Measurements from ENCODE around the gene SPCS2. TPM values are rescaled to one million over a fixed set of nuclear protein-coding genes. Genes with fewer than 3 reads are reported as not detected.
"Not testable (repeated sequence)": the region's sequence is repeated elsewhere in the genome, so short reads cannot be mapped to it uniquely, and the experiment has no call there.

The SPCS2 gene
- total RNA-seq, 6 donors from 2014 or later: 15.5 to 150 (median 89.0) TPM

DNA sequence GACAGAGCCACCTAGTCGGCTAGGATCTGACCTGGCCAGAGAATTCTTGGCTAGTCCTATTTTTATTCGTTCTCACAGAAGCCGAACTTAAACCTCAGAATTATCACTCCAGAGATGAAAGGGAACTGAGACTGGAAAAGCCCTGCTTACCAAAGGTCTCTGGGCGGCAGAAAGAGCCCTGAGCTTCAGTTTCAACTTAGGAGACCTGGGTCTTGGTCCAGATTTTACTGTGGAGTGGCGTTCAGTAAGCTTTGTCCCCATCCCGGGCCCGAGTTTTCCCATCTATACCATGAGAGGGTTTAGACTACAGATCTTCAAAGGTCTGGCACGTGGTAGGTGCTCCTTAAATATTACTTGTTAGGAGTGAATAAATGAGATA is 40.2 kb downstream of the SPCS2 start:
- WGBS, 2 donors: 7% methylated on average over 8 of the region's 8 CpGs
- Histone ChIP-seq H3K4me3 (peak overlapping the region; percentile 48 to 82 (median 72)), H3K27ac (peak overlapping the region; percentile 57 to 87 (median 76)), H3K36me3 (peaks cover 0 to under 1% (median under 1%) of the 10 kb centered on the region in 4 donors), H3K4me1 (peaks cover 0 to 17% (median 3%) of the 10 kb centered on the region in 4 donors), H3K9me3 (no peaks in the 10 kb centered on the region), H3K27me3 (no peaks in the 10 kb centered on the region)
- no peak for DNase-seq
- TF ChIP-seq POLR2A (IDR thresholded peaks at IDR 0.05) (no peak), EP300 (IDR thresholded peaks at IDR 0.05) (no peak), POLR2AphosphoS5 (IDR thresholded peaks at IDR 0.05) (no peak)
- TF ChIP-seq, protein P1, sequence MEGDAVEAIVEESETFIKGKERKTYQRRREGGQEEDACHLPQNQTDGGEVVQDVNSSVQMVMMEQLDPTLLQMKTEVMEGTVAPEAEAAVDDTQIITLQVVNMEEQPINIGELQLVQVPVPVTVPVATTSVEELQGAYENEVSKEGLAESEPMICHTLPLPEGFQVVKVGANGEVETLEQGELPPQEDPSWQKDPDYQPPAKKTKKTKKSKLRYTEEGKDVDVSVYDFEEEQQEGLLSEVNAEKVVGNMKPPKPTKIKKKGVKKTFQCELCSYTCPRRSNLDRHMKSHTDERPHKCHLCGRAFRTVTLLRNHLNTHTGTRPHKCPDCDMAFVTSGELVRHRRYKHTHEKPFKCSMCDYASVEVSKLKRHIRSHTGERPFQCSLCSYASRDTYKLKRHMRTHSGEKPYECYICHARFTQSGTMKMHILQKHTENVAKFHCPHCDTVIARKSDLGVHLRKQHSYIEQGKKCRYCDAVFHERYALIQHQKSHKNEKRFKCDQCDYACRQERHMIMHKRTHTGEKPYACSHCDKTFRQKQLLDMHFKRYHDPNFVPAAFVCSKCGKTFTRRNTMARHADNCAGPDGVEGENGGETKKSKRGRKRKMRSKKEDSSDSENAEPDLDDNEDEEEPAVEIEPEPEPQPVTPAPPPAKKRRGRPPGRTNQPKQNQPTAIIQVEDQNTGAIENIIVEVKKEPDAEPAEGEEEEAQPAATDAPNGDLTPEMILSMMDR (IDR thresholded peaks at IDR 0.05): no peak
- peak in 1 of 2 donors; percentile 20 for ATAC-seq (ENCODE audit: low FRiP score in 2 of 2)

DNA sequence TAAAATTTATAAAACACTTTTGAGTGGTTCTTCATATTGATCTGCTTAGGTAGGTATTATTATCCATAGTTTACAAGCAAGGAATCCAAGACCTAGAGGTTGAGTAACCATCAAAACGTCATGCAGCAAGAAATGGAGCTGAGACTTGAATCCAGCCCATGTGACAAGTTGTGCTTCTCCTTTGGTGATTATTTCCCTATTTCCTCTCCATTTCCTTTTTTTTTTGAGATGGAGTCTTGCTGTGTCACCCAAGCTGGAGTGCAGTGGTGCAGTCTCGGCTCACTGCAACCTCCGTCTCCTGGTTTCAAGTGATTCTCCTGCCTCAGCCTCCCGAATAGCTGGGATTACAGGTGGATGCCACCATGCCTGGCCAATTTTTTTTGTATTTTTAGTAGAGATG is 41.1 kb downstream of the SPCS2 start:
- H3K27ac ChIP-seq, H3K4me3 ChIP-seq, DNase-seq, H3K36me3 ChIP-seq, H3K9me3 ChIP-seq, H3K27me3 ChIP-seq: not testable (repeated sequence)
- 86 to 92% methylated on average over 4 of the region's 4 CpGs for WGBS, 2 donors
- ATAC-seq (ENCODE audit: low FRiP score in 2 of 2): peak in 1 of 2 donors; percentile 16
- peaks cover 0 to 17% (median 3%) of the 10 kb centered on the region in 4 donors for H3K4me1 ChIP-seq

DNA sequence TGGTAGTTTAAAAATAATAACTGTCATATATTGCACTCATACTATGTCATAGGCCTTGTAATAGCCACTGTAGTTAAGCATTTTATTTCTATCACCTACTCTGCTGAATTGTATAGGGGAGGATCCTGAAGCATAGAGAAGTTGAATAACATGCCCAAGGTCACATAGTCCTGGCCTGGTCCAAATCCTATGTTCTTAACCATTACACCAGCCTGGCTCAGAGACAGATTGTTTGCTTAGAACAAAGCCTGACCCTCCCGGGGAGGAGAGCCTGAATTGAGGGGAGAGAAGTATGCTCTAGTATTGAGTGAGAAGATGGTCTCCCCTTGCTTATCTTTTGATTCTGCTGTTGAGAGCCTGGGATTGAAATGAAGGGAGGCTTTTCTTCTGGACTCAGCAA is 41.9 kb downstream of the SPCS2 start:
- H3K27ac ChIP-seq: no peak overlapping the region
- 13 to 50% methylated on average over 1 of the region's 1 CpG for WGBS, 2 donors
- no peak overlapping the region for H3K4me3 ChIP-seq
- no peaks in the 10 kb centered on the region for H3K27me3 ChIP-seq
- peaks cover 0 to 17% (median 3%) of the 10 kb centered on the region in 4 donors for H3K4me1 ChIP-seq
- no peak for ATAC-seq (ENCODE audit: low FRiP score in 2 of 2)
- DNase-seq: no peak
- no peaks in the 10 kb centered on the region for H3K9me3 ChIP-seq
- TF ChIP-seq POLR2A (IDR thresholded peaks at IDR 0.05) (no peak), EP300 (IDR thresholded peaks at IDR 0.05) (no peak), POLR2AphosphoS5 (IDR thresholded peaks at IDR 0.05) (no peak)
- TF ChIP-seq, protein P1 (IDR thresholded peaks at IDR 0.05): no peak
- peaks cover 7 to 13% (median 9%) of the 10 kb centered on the region in 4 donors for H3K36me3 ChIP-seq

DNA sequence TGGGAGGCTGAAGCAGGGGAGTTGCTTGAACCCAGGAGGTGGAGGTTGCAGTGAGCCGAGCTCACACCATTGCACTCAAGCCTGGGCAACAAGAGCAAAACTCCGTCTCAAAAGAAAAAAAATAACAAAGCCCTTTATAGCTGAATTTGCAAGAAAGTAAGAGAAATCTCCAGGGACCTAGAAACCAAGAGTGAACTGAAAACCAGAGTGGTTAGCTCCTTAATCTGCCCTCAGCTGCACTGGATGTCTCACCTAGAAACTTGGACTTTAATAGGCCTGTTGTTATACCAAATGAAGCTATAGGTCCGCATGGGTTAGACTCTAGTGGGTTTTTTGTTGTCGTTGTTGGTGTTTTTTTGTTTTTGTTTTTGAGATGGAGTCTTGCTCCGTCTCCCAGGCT is 43.8 kb downstream of the SPCS2 start:
- TF ChIP-seq POLR2A (IDR thresholded peaks at IDR 0.05): no peak
- TF ChIP-seq, protein P1 (IDR thresholded peaks at IDR 0.05): no peak
- Histone ChIP-seq H3K27me3 (no peaks in the 10 kb centered on the region), H3K36me3 (peaks cover 7 to 13% (median 11%) of the 10 kb centered on the region in 4 donors), H3K9me3 (no peaks in the 10 kb centered on the region), H3K4me1 (peaks cover 0 to 17% (median 3%) of the 10 kb centered on the region in 4 donors), H3K27ac (no peak overlapping the region), H3K4me3 (no peak overlapping the region)
- ATAC-seq (ENCODE audit: low FRiP score in 2 of 2) (no peak), DNase-seq (no peak)
- WGBS, 2 donors: 96 to 97% methylated on average over 5 of the region's 5 CpGs

DNA sequence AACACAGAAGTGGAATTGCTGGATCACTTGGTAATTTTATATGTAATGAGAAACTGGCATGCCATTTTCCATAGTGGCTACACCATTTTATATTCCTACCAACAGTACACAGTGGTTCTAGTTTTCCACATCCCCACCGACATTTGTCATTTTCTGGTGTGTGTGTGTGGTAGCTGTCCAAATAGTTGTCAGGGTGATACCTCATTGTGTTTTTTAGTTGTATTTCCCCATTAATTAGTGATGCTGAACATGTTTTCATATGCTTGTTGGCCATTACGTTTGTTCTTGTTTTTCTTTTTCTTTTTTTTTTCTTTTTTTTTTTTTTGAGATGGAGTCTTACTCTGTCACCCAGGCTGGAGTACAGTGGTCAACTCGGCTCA is 51.9 kb downstream of the SPCS2 start:
- no peak for ATAC-seq (ENCODE audit: low FRiP score in 2 of 2)
- no peaks in the 10 kb centered on the region for H3K27me3 ChIP-seq
- WGBS, 2 donors: 87 to 94% methylated on average over 3 of the region's 3 CpGs
- no peak for DNase-seq
- TF ChIP-seq EP300 (IDR thresholded peaks at IDR 0.05) (no peak), POLR2A (IDR thresholded peaks at IDR 0.05) (no peak), POLR2AphosphoS5 (IDR thresholded peaks at IDR 0.05) (no peak)
- TF ChIP-seq, protein P1 (IDR thresholded peaks at IDR 0.05): no peak
- no peaks in the 10 kb centered on the region for H3K9me3 ChIP-seq
- H3K4me3 ChIP-seq: no peak overlapping the region
- H3K4me1 ChIP-seq: no peaks in the 10 kb centered on the region
- no peak overlapping the region for H3K27ac ChIP-seq
- peaks cover 0 to 14% (median 9%) of the 10 kb centered on the region in 4 donors for H3K36me3 ChIP-seq

Data from upper lobe of left lung (tissue), 6 donors.